CD4-positive, alpha-beta T cell treated with Interleukin-4 for 1 hour (primary cell): ENCODE results near the gene TMEM81.

Experiments
- DNase-seq, 2 donors: peaks; one replicate each; pipeline ENCODE4 v3.0.0-alpha.2; 2020 to 2022

Gene TMEM81

DNA sequence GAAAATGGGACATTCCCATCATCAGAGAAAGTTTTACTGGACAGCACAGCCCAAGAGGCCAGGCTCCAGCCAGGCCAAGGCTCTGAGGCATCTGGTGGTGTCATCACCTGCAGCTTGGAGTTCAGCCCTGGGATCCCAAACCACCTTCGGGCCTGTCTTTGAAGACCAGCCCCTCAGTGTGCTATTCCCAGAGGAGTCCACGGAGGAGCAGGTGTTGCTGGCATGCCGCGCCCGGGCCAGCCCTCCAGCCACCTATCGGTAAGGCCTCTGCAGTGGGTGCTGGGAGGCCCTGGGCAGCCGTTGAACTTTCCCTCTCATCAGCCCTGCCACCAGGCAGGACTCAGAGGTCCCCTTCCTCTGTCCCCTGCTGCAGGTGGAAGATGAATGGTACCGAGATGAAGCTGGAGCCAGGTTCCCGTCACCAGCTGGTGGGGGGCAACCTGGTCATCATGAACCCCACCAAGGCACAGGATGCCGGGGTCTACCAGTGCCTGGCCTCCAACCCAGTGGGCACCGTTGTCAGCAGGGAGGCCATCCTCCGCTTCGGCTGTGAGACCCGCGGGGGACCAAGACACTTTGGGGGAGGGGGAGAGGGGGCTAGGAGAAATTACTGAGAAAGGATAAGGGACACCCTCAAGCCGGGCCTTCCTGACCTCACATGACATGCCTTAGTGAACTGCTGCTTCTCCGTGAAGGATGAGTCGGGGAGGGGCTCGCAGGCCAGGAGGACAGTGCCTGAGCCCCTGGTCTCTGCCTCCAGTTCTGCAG lies 26.3 kb downstream of the TMEM81 start:
- no peak for DNase-seq

DNA sequence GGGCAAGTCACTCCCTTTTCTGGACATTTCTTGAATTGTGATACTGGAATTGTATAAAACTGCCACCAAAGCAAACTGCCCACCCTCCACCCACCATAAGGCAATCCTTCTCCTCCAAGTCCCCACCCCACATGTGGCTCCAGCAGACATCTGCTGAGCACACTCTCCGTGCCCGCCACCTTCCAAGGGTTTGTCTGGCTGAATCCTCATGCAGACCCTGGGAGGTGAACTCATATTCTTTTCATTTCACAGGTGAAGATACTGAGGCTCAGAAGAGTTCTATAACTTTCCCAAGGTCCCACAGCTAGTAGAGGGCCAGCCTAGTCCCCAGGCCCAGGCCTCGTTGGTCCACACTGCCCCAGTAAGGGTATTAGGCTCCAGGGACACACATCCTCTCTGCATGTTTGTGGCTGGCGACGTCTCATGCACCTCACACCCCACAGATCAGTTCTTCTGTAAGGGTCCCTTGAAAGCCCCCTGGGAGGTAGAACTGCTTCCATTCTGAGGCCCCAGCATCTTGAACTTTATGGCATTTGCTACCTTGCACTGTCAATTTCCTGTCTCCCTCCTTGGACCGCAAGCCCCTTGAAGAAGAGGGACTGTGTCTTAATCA lies 27.2 kb downstream of the TMEM81 start:
- DNase-seq: no peak

DNA sequence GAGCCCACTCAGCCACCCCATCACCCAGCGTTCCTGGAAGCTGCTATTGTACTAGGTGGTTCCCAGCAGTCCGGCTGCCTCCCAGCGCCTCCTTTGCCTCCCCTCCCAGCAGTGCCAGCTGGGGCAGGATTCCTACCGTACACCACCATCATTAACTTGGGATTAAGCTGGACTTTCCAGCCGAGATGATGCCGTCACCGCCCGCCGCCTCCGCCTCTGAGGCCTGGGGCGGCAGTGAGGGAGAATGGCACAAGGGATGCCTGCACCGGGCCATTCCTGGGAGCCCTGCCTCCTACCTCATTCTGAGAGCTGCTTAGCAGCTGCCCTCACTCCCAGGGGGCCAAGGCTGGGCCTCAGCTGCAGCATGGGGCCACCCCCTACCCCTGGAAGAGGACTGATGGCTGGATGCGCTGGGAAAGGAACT lies 28.1 kb downstream of the TMEM81 start:
- DNase-seq: no peak

- DNase-seq: no peak
Observed at GRCh38 chr1:205054013-205054412, 30.2 kb downstream of the TMEM81 start.

GRCh38 chr1:205053296-205053695 lies 31.0 kb downstream of the TMEM81 start:
- no peak for DNase-seq

DNA sequence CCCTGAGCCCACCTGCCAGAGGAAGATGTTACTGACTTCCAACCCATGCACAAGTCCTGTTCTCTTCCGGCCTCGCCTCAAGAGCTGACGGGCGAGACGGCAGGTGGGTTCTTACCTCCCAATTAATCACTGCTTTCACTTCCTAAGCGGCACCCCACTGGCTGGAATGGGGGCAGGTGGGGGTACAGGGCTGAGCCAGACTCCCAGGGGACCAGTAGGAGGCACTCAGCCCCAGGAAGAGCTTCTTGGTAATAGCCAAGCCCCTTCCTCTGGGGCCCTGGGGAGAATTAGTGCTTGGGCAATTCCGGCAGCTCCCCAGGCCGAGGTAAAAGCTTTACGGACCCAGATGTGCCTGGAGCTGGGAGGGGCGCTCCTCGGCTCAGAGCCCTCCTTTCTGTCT lies 31.6 kb downstream of the TMEM81 start:
- no peak for DNase-seq

- no peak for DNase-seq
Observed at GRCh38 chr1:205049479-205049878, 34.8 kb downstream of the TMEM81 start.

- DNase-seq: no peak
Observed at GRCh38 chr1:205048382-205048781, 35.9 kb downstream of the TMEM81 start.

DNA sequence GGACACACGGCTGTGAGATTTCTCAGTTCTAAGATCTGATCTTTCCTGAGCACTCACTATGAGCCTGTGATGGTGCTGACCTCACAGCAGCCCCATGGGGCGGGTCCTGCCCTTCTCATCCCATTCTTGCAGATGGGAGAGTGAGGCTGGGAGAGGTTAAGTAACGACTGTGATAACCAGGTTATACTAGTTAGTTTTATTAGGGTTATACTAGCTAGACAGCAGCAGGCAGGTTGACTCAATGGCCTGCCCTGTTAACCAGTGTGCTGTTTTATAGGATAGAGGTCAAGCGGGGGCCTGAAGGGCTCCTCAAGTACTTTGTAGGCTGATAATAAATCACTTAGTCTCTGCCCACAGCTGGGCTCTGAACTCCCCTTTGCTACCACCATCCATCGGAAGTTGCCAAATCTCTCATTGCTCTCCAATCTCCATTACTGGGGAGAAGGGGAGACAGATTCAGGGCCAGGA lies 36.5 kb downstream of the TMEM81 start:
- DNase-seq: no peak

GRCh38 chr1:205046870-205047269 lies 37.4 kb downstream of the TMEM81 start:
- no peak for DNase-seq

- DNase-seq: no peak
Observed at GRCh38 chr1:205045146-205045545, 39.1 kb downstream of the TMEM81 start.

DNA sequence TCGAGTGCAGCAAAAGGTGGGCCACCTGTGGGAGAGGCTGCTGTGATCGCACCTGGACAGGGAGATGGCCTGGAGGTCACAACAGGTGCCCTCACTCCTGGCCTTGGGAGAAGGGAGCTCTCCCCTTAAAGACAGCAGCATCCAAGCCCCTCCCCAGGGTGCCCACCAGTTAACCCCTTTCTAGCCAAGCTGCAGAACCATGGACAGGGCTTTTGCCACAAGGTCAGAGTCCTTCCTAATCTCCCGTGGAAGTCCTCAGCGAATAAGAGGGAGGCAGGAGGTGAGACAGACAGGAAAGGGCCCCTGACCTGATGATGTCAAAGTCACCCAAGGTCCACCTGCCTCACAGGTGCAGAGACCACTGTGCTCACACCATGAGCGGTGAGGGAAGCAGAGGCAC lies 39.5 kb downstream of the TMEM81 start:
- DNase-seq: no peak

DNA sequence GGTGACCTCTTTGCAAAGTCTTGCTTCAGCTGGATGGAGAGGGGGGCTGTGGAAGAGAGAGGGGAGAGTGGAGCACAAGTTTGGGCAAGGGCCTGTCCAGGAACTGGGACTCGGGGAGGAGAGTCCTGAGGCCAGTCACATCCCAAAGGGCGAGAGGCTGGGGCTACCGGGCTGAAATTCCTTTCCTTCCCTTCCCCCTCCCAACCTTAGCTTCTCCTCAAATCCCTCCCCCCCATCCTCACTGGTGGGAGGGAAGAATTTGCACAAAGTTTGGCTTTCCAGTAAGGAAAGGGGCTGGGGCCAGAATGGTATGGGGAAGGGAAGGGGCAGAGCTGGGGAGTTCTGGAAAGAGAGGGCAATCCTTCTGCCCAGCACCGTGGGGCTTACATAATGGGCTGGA lies 40.4 kb downstream of the TMEM81 start:
- DNase-seq: no peak

DNA sequence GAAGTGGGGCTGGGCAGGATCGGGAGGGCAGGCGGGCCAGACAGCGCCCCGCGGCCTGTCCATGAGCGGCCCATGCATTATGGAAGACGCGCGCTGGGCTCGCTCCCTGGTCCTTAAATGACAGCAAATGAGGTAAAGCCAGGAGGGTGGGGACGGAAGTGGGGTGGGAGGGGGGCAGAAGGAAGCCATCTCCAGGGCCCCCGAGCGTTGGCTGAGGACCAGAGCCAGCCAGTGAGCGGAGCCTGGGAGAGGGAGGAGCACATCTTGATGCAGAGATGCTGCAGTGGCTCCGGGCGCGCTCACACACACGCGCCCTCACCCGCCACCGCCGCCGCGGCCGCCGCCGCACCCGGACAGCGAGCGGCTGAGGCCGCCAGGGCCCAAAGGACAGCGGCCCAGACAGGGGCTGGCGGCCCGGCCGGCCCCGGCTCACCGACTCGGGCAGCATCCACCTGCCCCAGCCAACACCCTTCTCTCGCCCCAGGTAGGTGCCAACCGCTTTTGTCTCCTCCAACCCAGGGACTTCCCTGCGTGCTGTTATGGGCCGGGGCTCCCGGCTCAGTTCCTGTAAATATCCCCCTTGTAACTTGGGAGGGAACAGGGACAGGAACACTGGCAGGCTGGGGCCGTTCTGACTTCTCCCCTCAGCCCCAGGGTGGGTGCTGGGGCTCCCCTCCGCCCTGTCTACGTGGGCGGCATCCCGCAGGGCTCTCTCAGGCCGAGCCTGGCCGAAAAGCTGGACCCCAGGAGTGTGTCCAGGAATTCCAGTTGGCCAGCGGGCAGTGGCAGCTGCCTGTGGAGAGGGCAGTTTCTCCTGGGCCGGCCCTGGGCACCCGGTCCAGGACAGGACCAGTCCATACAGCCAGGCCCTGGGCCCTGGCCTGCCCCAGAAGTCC lies 41.1 kb downstream of the TMEM81 start, which contains the start of gene CNTN2:
Gene CNTN2, plus strand, starts transcription at position 302 of the 896 bp plus-strand sequence. CDS start 9,974 bp downstream, outside the sequence.
- no peak for DNase-seq

GRCh38 chr1:205041998-205042910 lies 42.0 kb downstream of the TMEM81 start:
- DNase-seq: no peak

DNA sequence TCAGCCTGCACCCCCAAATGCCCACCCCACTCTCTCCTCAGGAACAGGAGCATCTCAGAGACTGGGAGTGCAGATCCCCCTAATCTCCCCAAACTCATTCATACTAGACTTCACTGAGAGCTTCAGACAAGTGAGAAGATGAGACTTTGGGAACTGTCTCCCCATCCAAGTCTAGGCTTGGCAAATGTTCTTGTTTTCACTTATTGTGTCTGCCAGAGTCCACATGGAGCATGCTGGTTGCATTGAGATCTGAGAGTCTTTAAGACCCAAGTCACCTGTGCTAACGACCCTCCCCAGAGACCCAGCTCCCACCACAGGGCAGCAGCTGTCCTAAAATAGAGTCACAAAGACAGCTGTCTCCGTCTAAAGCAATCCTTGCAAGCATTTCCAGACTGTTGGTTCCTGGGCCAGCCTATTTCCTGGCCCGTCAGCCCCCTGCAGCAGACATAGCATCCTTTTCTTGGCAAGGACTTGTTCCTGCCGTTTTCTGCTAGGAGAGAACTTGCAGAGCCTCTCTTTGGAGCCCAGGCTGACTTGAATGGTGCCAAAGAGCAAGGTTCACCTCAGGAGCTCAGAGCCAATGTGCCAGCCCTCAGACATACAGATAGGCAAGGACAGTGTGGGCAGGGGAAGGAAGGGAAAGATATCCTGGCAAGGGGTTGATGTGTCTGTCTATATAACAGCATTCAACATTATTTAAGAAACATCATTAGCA lies 43.1 kb downstream of the TMEM81 start:
- DNase-seq: no peak

DNA sequence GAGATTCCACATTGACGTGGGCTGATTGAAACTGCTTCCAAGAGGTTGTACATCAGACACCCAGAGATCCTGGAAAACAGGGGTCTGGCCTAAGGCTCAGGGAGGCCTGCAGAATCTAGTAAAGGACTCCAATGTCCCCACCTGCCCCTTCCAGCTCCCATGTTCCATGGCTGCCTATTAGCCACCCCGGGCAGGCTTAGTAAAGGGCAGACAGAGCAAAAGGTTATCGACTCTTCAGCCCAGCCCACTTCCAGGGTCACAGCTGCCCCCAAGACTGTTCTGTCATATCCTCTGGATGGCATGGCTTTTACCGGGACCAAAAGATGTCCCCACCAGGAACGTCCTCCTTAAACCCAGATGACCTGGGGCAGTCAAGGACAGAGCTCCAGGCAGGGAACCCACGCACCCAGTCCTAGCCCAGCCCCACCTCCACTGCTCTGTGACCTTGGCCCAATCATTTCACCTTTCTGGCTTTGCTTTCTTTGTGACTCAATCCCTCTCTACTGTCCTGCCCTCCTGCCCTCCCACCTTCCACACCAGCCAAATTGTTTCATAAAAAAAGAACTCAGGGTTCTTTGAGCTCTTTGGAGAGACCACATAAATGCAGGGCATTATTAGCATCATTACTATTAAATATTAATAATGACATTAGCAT lies 46.0 kb downstream of the TMEM81 start:
- no peak for DNase-seq

DNA sequence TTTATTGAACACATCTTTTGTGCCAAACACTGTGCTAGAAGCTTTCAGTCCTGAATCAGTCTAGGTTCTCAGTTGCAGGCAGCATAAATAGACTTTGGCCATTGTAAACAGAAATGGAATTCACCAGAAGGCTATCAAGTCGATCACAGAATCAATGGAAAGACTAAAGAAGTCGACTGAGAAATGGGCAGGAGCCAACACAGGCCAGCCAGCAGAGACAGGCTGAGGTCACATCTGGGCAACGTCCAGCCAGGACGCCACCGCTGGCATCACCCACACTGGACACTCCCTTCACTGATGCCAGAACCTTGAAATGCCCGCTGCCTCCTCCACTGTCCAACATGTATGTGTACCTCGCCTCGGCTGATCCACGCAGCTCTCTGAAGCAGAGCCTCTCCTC lies 46.7 kb downstream of the TMEM81 start:
- no peak for DNase-seq
